ENCODE measurements around the gene RTP5.

DNA sequence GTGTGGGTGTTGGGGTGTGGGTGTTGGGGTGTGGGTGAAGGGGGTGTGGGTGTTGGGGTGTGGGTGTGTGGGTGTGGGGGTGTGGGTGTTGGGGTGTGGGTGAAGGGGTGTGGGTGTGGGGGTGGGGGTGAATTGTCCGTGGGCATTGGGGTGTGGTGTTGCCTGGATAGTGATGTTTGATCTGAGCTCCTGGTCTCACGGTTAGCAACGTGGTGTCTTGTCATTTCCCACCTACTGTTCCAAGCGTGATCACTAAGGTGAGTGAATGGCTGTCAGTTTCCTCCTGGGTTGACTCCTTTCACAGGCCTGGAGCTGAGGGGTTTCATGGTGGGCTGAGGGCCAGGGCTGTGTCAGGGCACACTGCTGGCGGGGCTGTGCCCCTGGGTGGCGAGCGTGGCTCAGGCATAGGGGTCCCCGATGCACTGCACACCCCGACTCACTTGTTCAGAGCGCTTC, 27.2 kb downstream of the RTP5 start:
- no peak for TF ChIP-seq CEBPB (IDR thresholded peaks at IDR 0.05)
- no peak for TF ChIP-seq YY1 (IDR thresholded peaks at IDR 0.05; ENCODE audit: low read depth)
- TF ChIP-seq RAD21 (IDR thresholded peaks at IDR 0.05; ENCODE audit: low read depth) = no peak
- TF ChIP-seq, protein P1, sequence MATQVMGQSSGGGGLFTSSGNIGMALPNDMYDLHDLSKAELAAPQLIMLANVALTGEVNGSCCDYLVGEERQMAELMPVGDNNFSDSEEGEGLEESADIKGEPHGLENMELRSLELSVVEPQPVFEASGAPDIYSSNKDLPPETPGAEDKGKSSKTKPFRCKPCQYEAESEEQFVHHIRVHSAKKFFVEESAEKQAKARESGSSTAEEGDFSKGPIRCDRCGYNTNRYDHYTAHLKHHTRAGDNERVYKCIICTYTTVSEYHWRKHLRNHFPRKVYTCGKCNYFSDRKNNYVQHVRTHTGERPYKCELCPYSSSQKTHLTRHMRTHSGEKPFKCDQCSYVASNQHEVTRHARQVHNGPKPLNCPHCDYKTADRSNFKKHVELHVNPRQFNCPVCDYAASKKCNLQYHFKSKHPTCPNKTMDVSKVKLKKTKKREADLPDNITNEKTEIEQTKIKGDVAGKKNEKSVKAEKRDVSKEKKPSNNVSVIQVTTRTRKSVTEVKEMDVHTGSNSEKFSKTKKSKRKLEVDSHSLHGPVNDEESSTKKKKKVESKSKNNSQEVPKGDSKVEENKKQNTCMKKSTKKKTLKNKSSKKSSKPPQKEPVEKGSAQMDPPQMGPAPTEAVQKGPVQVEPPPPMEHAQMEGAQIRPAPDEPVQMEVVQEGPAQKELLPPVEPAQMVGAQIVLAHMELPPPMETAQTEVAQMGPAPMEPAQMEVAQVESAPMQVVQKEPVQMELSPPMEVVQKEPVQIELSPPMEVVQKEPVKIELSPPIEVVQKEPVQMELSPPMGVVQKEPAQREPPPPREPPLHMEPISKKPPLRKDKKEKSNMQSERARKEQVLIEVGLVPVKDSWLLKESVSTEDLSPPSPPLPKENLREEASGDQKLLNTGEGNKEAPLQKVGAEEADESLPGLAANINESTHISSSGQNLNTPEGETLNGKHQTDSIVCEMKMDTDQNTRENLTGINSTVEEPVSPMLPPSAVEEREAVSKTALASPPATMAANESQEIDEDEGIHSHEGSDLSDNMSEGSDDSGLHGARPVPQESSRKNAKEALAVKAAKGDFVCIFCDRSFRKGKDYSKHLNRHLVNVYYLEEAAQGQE (IDR thresholded peaks at IDR 0.05; ENCODE audit: low read depth) = no peak

Data from Ishikawa (cell line).